Panc1 (cell line): ENCODE measurements around the gene ANKRD26.

Experiments used
- POLR2AphosphoS5 ChIP-seq: IDR thresholded peaks from 2 replicates; pipeline ENCODE4 v1.6.1; 2012; ENCODE audit warnings: mild to moderate bottlenecking, low read depth, low read length, moderate library complexity
- SIN3A ChIP-seq: IDR thresholded peaks from 2 replicates; pipeline ENCODE4 v1.6.1; 2012; ENCODE audit warnings: low read depth, mild to moderate bottlenecking, low read length, moderate library complexity, borderline replicate concordance; ENCODE audit not compliant: insufficient read depth
- TCF7L2 ChIP-seq: IDR thresholded peaks from 2 replicates; pipeline ENCODE4 v1.6.1; 2011; ENCODE audit warnings: mild to moderate bottlenecking, low read depth, low read length, inconsistent platforms
- TF ChIP-seq, protein P1 (sequence below): fragments of 450-650 bp; IDR thresholded peaks from 2 replicates; pipeline ENCODE4 v1.5.1; 2017; ENCODE audit warnings: mild to moderate bottlenecking
- TF ChIP-seq, protein P2 (sequence below), 2 experiments: IDR thresholded peaks; 2 replicates each; pipeline ENCODE4 v1.6.1; 2011 to 2012; ENCODE audit warnings: low read depth in 2 of 2, control low read depth in 1 of 2, low read length in 1 of 2, mild to moderate bottlenecking in 1 of 2, moderate library complexity in 1 of 2; ENCODE audit not compliant: insufficient read depth in 1 of 2

DNA sequence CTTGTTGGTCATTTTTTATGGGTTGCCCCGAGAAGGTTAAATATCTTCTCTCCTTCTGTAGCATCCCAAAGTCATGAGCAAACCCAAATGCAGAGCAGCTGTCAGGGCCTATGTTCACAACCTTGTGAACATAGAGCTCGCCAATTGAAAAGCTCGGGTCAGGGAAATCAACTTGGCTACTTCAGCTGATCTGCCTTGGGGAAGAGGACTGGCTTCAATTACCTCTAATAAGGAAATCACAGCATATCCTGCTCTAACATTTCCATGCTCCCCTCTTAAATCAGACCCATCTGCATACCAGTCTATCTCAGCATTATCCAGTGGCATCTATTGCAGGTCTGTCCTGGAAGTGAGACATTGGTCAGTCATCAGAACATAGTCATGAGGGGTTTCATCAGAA lies 105.6 kb downstream of the ANKRD26 start:
- TF ChIP-seq POLR2AphosphoS5, result no peak
- TF ChIP-seq, protein P1, sequence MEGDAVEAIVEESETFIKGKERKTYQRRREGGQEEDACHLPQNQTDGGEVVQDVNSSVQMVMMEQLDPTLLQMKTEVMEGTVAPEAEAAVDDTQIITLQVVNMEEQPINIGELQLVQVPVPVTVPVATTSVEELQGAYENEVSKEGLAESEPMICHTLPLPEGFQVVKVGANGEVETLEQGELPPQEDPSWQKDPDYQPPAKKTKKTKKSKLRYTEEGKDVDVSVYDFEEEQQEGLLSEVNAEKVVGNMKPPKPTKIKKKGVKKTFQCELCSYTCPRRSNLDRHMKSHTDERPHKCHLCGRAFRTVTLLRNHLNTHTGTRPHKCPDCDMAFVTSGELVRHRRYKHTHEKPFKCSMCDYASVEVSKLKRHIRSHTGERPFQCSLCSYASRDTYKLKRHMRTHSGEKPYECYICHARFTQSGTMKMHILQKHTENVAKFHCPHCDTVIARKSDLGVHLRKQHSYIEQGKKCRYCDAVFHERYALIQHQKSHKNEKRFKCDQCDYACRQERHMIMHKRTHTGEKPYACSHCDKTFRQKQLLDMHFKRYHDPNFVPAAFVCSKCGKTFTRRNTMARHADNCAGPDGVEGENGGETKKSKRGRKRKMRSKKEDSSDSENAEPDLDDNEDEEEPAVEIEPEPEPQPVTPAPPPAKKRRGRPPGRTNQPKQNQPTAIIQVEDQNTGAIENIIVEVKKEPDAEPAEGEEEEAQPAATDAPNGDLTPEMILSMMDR, result no peak
- TF ChIP-seq, protein P2, sequence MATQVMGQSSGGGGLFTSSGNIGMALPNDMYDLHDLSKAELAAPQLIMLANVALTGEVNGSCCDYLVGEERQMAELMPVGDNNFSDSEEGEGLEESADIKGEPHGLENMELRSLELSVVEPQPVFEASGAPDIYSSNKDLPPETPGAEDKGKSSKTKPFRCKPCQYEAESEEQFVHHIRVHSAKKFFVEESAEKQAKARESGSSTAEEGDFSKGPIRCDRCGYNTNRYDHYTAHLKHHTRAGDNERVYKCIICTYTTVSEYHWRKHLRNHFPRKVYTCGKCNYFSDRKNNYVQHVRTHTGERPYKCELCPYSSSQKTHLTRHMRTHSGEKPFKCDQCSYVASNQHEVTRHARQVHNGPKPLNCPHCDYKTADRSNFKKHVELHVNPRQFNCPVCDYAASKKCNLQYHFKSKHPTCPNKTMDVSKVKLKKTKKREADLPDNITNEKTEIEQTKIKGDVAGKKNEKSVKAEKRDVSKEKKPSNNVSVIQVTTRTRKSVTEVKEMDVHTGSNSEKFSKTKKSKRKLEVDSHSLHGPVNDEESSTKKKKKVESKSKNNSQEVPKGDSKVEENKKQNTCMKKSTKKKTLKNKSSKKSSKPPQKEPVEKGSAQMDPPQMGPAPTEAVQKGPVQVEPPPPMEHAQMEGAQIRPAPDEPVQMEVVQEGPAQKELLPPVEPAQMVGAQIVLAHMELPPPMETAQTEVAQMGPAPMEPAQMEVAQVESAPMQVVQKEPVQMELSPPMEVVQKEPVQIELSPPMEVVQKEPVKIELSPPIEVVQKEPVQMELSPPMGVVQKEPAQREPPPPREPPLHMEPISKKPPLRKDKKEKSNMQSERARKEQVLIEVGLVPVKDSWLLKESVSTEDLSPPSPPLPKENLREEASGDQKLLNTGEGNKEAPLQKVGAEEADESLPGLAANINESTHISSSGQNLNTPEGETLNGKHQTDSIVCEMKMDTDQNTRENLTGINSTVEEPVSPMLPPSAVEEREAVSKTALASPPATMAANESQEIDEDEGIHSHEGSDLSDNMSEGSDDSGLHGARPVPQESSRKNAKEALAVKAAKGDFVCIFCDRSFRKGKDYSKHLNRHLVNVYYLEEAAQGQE (IDR thresholded peaks at IDR 0.05; ENCODE audit: insufficient read depth in 1 of 2, low read depth in 2 of 2, low read length in 1 of 2), result no peak
- TF ChIP-seq SIN3A, result no peak
- TF ChIP-seq TCF7L2, result no peak
